Measurements from ENCODE around the gene PUSL1.
A peak's percentile ranks its signal among the peaks of the same experiment; 100 is the strongest.

The PUSL1 gene

GRCh38 chr1:1326075-1326605 is 17.7 kb downstream of the PUSL1 start:
- no peak for DNase-seq

DNA sequence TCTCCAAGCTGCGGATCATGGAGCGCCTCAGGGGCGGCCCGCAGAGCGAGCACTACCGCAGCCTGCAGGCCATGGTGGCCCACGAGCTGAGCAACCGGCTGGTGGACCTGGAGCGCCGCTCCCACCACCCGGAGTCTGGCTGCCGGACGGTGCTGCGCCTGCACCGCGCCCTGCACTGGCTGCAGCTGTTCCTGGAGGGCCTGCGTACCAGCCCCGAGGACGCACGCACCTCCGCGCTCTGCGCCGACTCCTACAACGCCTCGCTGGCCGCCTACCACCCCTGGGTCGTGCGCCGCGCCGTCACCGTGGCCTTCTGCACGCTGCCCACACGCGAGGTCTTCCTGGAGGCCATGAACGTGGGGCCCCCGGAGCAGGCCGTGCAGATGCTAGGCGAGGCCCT is 18.9 kb downstream of the PUSL1 start:
- no peak for DNase-seq

DNA sequence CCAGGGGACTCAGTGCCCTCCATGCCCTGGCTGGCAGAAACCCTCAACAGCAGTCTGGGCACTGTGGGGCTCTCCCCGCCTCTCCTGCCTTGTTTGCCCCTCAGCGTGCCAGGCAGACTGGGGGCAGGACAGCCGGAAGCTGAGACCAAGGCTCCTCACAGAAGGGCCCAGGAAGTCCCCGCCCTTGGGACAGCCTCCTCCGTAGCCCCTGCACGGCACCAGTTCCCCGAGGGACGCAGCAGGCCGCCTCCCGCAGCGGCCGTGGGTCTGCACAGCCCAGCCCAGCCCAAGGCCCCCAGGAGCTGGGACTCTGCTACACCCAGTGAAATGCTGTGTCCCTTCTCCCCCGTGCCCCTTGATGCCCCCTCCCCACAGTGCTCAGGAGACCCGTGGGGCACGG is 19.9 kb downstream of the PUSL1 start:
- DNase-seq, result no peak

GRCh38 chr1:1329304-1330210 is 21.2 kb downstream of the PUSL1 start:
- DNase-seq, result no peak

DNA sequence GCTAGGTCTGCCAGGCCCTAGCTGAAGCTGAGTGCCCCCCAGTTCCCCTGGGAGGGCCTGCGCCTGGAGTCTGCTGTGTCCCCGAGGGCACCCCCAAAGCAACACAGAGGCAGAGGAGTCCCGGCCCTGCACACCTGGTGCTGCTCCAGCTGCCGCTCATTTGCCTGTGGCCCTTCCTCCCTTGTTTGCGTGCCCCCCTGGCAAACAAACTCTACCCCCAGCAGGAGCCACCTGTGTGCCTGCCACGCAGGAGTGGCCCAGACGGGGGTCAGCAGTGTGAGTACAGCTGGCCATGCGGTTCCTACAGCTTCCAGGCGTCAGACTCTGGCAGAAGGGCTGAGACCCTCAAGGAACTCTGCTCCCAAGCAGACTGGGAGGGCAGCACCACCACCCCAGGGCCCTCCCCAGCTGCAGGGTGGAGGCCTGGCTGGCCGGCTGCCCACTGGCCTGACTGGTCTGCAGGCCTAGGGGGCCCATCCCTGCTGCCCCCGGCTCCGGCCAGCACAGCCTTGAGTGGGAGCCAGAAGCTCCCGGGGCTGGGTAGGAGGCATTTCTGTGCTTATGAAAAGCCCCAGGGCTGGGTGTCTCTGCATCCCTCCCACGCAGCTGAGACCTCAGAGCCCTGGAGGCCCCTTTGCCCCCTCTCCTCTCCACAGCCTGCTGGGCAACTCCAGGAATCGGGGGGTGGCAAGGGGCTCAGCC is 22.1 kb downstream of the PUSL1 start:
- no peak for DNase-seq

DNA sequence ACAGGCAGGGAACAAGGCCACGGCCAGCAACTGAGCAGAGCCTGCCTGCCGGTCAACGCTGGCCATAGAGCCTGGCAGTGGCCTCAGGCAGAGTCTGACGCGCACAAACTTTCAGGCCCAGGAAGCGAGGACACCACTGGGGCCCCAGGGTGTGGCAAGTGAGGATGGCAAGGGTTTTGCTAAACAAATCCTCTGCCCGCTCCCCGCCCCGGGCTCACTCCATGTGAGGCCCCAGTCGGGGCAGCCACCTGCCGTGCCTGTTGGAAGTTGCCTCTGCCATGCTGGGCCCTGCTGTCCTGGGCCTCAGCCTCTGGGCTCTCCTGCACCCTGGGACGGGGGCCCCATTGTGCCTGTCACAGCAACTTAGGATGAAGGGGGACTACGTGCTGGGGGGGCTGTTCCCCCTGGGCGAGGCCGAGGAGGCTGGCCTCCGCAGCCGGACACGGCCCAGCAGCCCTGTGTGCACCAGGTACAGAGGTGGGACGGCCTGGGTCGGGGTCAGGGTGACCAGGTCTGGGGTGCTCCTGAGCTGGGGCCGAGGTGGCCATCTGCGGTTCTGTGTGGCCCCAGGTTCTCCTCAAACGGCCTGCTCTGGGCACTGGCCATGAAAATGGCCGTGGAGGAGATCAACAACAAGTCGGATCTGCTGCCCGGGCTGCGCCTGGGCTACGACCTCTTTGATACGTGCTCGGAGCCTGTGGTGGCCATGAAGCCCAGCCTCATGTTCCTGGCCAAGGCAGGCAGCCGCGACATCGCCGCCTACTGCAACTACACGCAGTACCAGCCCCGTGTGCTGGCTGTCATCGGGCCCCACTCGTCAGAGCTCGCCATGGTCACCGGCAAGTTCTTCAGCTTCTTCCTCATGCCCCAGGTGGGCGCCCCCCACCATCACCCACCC is 22.9 kb downstream of the PUSL1 start, which contains the start of gene TAS1R3:
Gene TAS1R3, plus strand, starts transcription at position 213 of the 898 bp plus-strand sequence. Its CDS starts 66 bp downstream, at position 279.
- no peak for DNase-seq

GRCh38 chr1:1332031-1332755 is 23.8 kb downstream of the PUSL1 start:
- DNase-seq, result no peak

GRCh38 chr1:1332774-1333480 is 24.5 kb downstream of the PUSL1 start:
- DNase-seq, result no peak

GRCh38 chr1:1333551-1334241 is 25.3 kb downstream of the PUSL1 start:
- DNase-seq, result no peak

DNA sequence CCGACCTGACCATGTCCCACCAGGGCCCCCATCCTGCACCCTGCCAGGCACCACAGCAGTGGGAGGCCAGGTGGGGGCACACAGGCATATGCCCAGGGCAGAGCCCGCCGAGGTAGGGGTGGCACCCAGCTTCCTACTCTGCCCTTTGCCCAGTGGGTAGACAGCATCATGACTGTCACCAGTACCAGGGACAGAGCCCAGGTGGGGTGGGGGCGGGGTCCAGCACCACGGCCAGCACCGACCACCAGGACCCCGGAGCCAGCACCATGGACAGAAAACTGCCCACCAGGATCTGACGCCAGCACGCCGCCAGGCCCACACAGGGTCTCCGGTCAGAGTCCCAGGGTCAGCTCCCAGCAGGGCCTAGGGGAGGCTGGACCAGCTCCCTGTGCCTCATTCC is 26.4 kb downstream of the PUSL1 start:
- no peak for DNase-seq

GRCh38 chr1:1335283-1335682 is 26.9 kb downstream of the PUSL1 start:
- no peak for DNase-seq

GRCh38 chr1:1335792-1336248 is 27.4 kb downstream of the PUSL1 start:
- DNase-seq, result no peak

GRCh38 chr1:1336446-1336845 is 28.0 kb downstream of the PUSL1 start:
- DNase-seq, result no peak

DNA sequence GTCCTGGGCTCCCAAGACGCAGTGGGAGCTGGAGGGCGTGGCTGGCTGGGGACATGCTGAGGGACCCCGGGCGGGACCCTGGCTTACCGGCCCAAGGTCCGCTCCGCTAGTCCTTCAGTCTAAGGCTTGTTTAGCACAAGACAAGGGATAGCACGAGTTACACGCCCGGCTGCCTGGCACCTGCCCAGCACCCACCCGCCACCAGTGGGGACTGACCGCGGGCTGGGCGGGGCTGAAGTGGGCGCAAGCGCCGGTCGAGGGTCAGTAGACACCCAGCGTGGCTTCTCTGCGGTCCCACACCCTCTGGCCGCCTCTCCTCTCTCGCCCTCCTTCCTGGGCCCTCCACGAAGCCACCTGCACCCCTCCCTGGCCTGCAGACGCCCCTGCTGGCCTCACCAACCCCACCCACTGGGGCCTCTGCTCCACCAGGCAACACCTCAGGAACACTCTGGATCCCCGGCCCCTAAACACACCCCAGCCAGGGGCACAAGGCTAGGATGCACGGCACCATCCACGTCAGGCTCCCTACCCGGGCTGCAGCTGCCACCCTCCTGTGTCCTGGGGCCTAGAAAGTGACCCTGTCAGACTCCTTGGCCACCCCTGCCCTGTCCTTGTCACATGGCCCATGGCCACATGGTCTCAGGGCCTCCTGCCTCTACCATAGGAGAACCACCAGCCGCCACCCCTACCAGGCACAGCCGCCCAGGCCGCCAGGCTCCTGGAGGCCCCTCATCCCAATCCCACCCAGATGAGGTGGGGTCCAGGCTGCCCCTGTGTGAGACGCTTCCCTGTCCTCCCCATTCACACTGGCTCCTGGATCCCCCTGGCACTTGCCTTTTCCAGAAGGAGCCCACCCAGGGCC is 28.8 kb downstream of the PUSL1 start:
- no peak for DNase-seq

DNA sequence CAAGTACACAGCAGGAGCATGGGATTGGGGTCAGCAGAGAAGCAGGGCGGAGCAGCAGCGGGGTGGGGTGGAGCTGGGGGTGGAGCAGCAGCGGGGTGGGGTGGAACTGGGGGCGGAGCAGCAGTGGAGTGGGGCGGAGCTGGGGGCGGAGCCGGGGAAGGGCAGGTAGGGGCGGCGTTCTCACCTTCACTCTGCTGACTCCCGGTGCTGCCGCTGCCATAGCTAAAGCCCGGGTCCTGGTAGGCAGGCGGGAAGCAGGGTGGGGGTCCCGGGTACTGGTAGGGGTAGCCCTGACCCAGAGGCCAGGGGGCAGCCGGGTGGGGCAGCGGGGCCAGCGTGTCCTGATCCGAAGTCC is 29.4 kb downstream of the PUSL1 start:
- peak; percentile 84 for DNase-seq

- no peak for DNase-seq
These were observed 29.9 kb downstream of the PUSL1 start for GRCh38 chr1:1338278-1338677.

- no peak for DNase-seq
These were observed 31.8 kb downstream of the PUSL1 start for GRCh38 chr1:1340185-1340584.

GRCh38 chr1:1340791-1341548 is 32.6 kb downstream of the PUSL1 start:
- no peak for DNase-seq

GRCh38 chr1:1341549-1342021 is 33.2 kb downstream of the PUSL1 start:
- no peak for DNase-seq

All from 8988T (cell line).